ENCODE data around the gene SIRT3.

Gene SIRT3

GRCh38 chr11:215581-216037, 20.5 kb downstream of the SIRT3 start:
- no peak for DNase-seq (ENCODE audit: low spot score)

- no peak for DNase-seq (ENCODE audit: low spot score)
These were observed 22.1 kb downstream of the SIRT3 start for GRCh38 chr11:214083-214482.

- no peak for DNase-seq (ENCODE audit: low spot score)
These were observed 23.0 kb downstream of the SIRT3 start for GRCh38 chr11:213111-213510.

- no peak for DNase-seq (ENCODE audit: low spot score)
These were observed 23.7 kb downstream of the SIRT3 start for GRCh38 chr11:212150-213100.

- DNase-seq (ENCODE audit: low spot score) = no peak
These were observed 24.4 kb downstream of the SIRT3 start for GRCh38 chr11:211741-212140.

GRCh38 chr11:211295-211694, 24.8 kb downstream of the SIRT3 start:
- DNase-seq (ENCODE audit: low spot score) = no peak

GRCh38 chr11:210803-211180, 25.4 kb downstream of the SIRT3 start:
- DNase-seq (ENCODE audit: low spot score) = no peak

- DNase-seq (ENCODE audit: low spot score) = no peak
These were observed 25.9 kb downstream of the SIRT3 start for GRCh38 chr11:210122-210802.

- no peak for DNase-seq (ENCODE audit: low spot score)
These were observed 26.6 kb downstream of the SIRT3 start for GRCh38 chr11:209275-210121.

GRCh38 chr11:208917-209260, 27.3 kb downstream of the SIRT3 start:
- DNase-seq (ENCODE audit: low spot score) = no peak

- DNase-seq (ENCODE audit: low spot score) = peak; percentile 85
These were observed 27.8 kb downstream of the SIRT3 start for GRCh38 chr11:208181-208916.

- DNase-seq (ENCODE audit: low spot score) = no peak
These were observed 28.3 kb downstream of the SIRT3 start for GRCh38 chr11:207863-208180.

- DNase-seq (ENCODE audit: low spot score) = peak; percentile 98
These were observed 28.8 kb downstream of the SIRT3 start, which contains the start of the genes BET1L and RIC8A for GRCh38 chr11:207208-207862. Gene BET1L (minus strand): TSS chr11:207399. CDS start chr11:207321, 78 bp downstream. Gene RIC8A (plus strand): TSS chr11:207708. CDS start chr11:208855, 1,147 bp downstream.

- no peak for DNase-seq (ENCODE audit: low spot score)
These were observed 29.5 kb downstream of the SIRT3 start for GRCh38 chr11:206526-207207.

GRCh38 chr11:206002-206384, 30.1 kb downstream of the SIRT3 start:
- DNase-seq (ENCODE audit: low spot score) = no peak

- DNase-seq (ENCODE audit: low spot score) = no peak
These were observed 30.7 kb downstream of the SIRT3 start for GRCh38 chr11:205221-206001.

GRCh38 chr11:204587-205109, 31.5 kb downstream of the SIRT3 start:
- peak; percentile 15 for DNase-seq (ENCODE audit: low spot score)

- no peak for DNase-seq (ENCODE audit: low spot score)
These were observed 32.1 kb downstream of the SIRT3 start for GRCh38 chr11:203945-204586.
